NCI-H510A treated with DMSO at 0.1 percent for 48 hours (cell line): Measurements from ENCODE around the gene PLXNB1.

Experiments
- DNase-seq: peaks from one replicate; lab custom pipeline; 2025; lab: John Stamatoyannopoulos, UW

PLXNB1 gene

GRCh38 chr3:48367201-48367600 lies 62.7 kb downstream of the PLXNB1 start:
- DNase-seq = no peak

- DNase-seq = no peak
Measured at GRCh38 chr3:48364840-48365239, 65.0 kb downstream of the PLXNB1 start.

GRCh38 chr3:48361928-48362327 lies 68.0 kb downstream of the PLXNB1 start:
- DNase-seq = no peak

- DNase-seq = no peak
Measured at GRCh38 chr3:48356419-48356818, 73.5 kb downstream of the PLXNB1 start.

- no peak for DNase-seq
Measured at GRCh38 chr3:48353987-48354386, 75.9 kb downstream of the PLXNB1 start.
